ENCODE data around the gene BLTP3A. TPM values are rescaled to one million over a fixed set of nuclear protein-coding genes. Genes with fewer than 3 reads are reported as not detected.
A peak's percentile ranks its signal among the peaks of the same experiment; 100 is the strongest.
"Not testable (repeated sequence)": the region's sequence is repeated elsewhere in the genome, so short reads cannot be mapped to it uniquely, and the experiment has no call there.

Gene BLTP3A
- total RNA-seq, 2 donors from 2014 or later: 12.4 to 17.5 TPM

GRCh38 chr6:34818872-34819570, 27.1 kb downstream of the BLTP3A start:
- intact Hi-C loops (cut with DNase I); DNase-seq: not testable (repeated sequence)
- peak; percentile 47 to 67 for ATAC-seq

DNA sequence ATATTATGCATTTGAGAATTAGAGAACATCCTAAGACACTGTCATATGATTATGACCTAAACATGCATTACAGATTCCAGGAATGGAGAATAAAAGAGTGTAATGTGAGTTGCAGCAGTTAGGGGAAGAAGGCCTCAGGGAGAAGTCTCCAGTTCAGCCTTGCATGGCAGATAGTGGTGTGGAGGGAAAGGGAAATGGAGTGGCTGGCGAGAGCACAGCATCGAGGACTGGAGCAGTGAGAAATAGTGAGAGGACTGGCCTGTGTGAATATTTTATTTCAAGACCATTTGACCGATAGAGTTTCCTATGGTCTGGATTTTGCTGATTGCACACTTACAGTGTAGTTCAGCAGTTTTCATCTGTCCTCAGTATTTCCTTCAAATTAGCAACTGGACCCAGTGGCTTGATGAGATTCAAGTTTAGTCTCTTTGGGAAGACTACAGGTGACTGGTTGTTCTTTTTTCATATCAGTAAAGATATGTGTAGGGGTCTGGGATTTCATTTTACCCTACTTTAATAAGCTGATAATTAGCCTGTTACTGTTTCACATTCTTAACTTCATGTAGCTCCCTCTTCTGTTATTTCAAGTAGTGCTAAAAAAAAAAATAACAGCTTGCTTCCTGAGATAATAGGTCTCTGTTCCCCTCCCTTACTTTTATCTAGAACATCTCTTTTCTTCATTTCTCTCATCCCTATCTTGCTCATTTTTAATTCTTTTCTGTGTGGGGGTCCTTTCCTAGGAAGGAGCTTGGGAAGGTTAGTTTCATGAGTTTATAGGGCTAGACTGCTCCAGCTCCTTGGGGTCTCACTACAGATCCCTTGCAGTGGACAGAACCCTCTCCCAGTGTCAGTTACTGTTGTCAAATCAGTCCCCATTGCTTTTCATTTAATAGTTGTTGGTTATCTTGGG, 27.9 kb downstream of the BLTP3A start:
- intact Hi-C loops (cut with DNase I): no loop called here
- ATAC-seq: peak; percentile 40 to 44

GRCh38 chr6:34829137-34829536, 37.3 kb downstream of the BLTP3A start:
- DNase-seq (no peak), ATAC-seq (no peak)
- intact Hi-C loops (cut with DNase I): no loop called here

More for the DNA sequence above, 27.9 kb downstream of the BLTP3A start:
- DNase-seq: no peak

DNA sequence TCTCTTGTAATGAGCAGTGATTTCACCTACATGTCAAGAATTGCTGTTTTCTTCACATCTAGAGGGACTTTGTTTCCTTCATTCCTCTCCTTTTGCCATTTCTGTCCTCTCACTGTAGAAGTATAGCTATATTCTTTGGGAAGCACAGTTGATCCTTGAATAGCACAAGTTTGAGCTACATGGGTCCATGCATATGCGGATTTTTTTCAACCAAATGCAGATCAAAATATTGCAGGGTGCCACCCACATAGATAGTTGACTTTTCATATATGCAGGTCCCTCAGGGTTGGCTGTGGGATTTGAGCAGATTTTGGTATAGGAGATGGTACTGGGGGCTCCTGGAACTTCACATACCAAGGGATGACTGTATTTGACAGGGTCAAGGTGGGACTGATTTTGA, 41.1 kb downstream of the BLTP3A start:
- no peak for ATAC-seq
- intact Hi-C loops (cut with DNase I): no loop called here
- no peak for DNase-seq

DNA sequence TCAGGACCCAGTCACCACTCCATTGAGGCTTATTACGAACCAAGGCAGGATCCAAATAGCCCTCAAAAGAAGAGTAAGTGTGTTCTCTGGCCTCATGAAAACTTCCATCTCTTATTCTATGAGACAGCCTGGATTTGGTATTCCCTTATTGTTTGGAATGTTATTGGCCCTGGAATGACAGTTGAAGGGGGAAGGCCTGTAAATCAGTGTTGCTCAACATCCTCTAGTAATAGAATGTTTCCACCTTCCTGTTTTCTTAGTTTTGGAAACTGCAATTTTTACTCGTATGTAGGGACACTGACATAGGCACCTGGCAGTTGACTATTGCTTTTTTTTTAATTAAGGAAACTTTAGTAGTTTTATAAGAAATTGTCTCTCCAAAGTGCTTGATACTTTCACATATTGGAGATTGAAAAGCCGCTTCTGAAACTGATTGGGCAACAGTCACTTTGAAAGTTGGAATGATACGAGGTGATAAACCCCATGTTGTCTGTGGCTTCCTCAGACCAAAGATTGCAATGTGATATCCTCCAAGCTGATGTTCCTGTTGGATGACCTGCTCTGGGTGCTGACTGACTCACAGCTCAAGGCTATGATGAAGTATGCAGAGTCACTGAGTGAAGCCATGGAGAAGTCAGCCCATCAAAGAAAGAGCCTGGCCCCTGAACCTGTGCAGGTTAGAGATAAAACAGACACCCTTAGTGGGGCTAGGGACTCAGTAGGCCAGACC, 43.1 kb downstream of the BLTP3A start:
- DNase-seq (no peak), ATAC-seq (no peak)
- intact Hi-C loops (cut with DNase I): no loop called here

DNA sequence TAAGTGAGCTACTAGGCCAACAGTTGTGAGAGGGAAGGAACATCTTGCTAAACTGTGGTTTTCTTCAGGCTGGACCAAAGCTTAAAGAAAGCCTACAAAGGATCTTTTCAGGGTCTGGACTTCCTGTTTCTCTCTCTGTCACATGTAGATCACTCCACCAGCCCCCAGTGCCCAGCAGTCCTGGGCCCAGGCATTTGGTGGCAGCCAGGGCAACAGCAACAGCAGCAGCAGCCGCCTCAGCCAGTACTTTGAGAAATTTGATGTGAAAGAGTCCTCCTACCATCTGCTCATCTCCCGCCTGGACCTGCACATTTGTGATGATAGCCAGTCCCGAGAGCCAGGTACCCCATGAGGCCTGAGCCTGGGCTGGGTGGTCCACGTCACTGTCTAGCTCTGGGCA, 44.1 kb downstream of the BLTP3A start:
- DNase-seq: no peak

GRCh38 chr6:34836451-34836850, 44.6 kb downstream of the BLTP3A start:
- ATAC-seq: no peak
- intact Hi-C loops (cut with DNase I): no loop called here
- DNase-seq: no peak

More for the DNA sequence above, 44.1 kb downstream of the BLTP3A start:
- peak in 1 of 2 donors; percentile 41 for ATAC-seq
- intact Hi-C loops (cut with DNase I): no loop called here

DNA sequence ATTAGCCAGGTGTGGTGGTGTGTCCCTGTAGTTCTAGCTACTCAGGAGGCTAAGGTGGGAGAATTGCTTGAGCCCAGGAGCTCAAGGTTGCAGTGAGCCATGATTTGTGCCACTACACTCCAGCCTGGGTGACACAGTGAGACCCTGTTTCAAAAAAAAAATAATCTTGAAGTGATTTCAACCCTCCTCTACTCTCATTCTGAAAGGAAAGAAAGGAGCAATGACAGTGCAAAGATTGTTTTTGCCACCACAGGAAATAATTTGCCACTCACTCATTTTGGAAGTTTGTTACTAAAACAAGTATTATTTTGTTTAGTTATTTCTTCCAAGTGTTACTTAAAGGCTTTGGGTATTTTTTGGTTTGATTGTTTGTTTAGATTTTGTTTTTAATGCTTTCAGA, 45.6 kb downstream of the BLTP3A start:
- ATAC-seq: no peak
- DNase-seq: no peak
- intact Hi-C loops (cut with DNase I): no loop called here

GRCh38 chr6:34839666-34840352, 47.9 kb downstream of the BLTP3A start:
- intact Hi-C loops (cut with DNase I): no loop called here
- ATAC-seq (peak in 1 of 2 donors; percentile 31), DNase-seq (no peak)

Other genes with a start within 250 kb of the BLTP3A start
- gene SPDEF, start 235.8 kb upstream of the BLTP3A start, total RNA-seq: under 1 TPM in 1 of 2 donors, not detected in 1; 0.16 TPM
- 100 to 1,000 TPM; 102 to 104 TPM for gene ILRUN, start 95.3 kb upstream of the BLTP3A start, total RNA-seq
- 10 to 100 TPM; 87.6 to 91.1 TPM for gene SNRPC, start 34.6 kb upstream of the BLTP3A start, total RNA-seq
- gene TAF11, start 96.0 kb downstream of the BLTP3A start, total RNA-seq: 10 to 100 TPM; 16.6 to 20.5 TPM
- gene ANKS1A, start 97.2 kb downstream of the BLTP3A start, total RNA-seq: 10 to 100 TPM; 20.9 to 26.4 TPM

Data from left cardiac atrium (tissue), 4 donors.